Panc1 (cell line): ENCODE data around the gene CRYGD. TPM values are rescaled to one million over a fixed set of nuclear protein-coding genes. Genes with fewer than 3 reads are reported as not detected.

Experiments
- ATAC-seq: fragments of 200-7000 bp; cut with Tn5 transposase; 2 replicates; pipeline ENCODE4 v1.9.1; 2020; ENCODE audit warnings: mild to moderate bottlenecking, moderate library complexity
- BruUV-seq: library from RNA; stranded (reverse); fragments of 400-500 nt; replicated peaks from 2 replicates; lab custom pipeline; 2021; lab: Mats Ljungman, UMichigan
- CTCF ChIA-PET: fragments of 300-600 bp; sonication (Branson Sonifier 250); formaldehyde crosslinking; loops from one replicate; lab custom pipeline; 2022; ENCODE audit warnings: antibody characterized with exemption; lab: Charles Lee
- POLR2A ChIA-PET: fragments of 300-600 bp; sonication (Branson Sonifier 250); formaldehyde crosslinking; loops from one replicate; lab custom pipeline; 2022; ENCODE audit warnings: antibody characterized with exemption; lab: Charles Lee
- DNase-seq: peaks from one replicate; pipeline ENCODE4 v3.0.0-alpha.2; 2010; ENCODE audit warnings: low read depth, low spot score
- H3K27ac ChIP-seq: 2 replicates; pipeline ENCODE4 v1.5.1; 2011; ENCODE audit warnings: mild to moderate bottlenecking, low read length, inconsistent platforms
- H3K27me3 ChIP-seq: fragments of 200-500 bp; sonication (Bioruptor generic); 2 replicates; pipeline ENCODE4 v1.6.0; 2014; ENCODE audit warnings: low read length, inconsistent platforms; ENCODE audit not compliant: control insufficient read depth, insufficient read depth
- H3K36me3 ChIP-seq: fragments of 200-500 bp; sonication (Bioruptor generic); 2 replicates; pipeline ENCODE4 v1.5.1; 2014; ENCODE audit warnings: inconsistent platforms, mild to moderate bottlenecking, low read length, moderate library complexity; ENCODE audit not compliant: control insufficient read depth, insufficient read depth
- H3K4me1 ChIP-seq: 2 replicates; pipeline ENCODE4 v1.5.1; 2011; ENCODE audit warnings: inconsistent platforms, mild to moderate bottlenecking, low read length, moderate library complexity; ENCODE audit not compliant: control insufficient read depth, insufficient read depth
- H3K4me3 ChIP-seq, 2 experiments: 2 replicates each; pipeline ENCODE4 v1.5.1; 2011 to 2012; ENCODE audit warnings: low read depth in 2 of 2, low read length in 2 of 2, mild to moderate bottlenecking in 2 of 2, inconsistent platforms in 1 of 2, moderate library complexity in 1 of 2
- H3K9me3 ChIP-seq: fragments of 200-500 bp; sonication (Bioruptor generic); 2 replicates; pipeline ENCODE4 v1.5.1; 2014; ENCODE audit warnings: low read depth, mild to moderate bottlenecking, inconsistent platforms, low read length, moderate library complexity; ENCODE audit not compliant: control insufficient read depth, insufficient read depth
- CTCF ChIP-seq: fragments of 450-650 bp; IDR thresholded peaks from 2 replicates; pipeline ENCODE4 v1.5.1; 2017; ENCODE audit warnings: mild to moderate bottlenecking
- POLR2AphosphoS5 ChIP-seq: IDR thresholded peaks from 2 replicates; pipeline ENCODE4 v1.6.1; 2012; ENCODE audit warnings: mild to moderate bottlenecking, low read depth, low read length, moderate library complexity
- REST ChIP-seq, 2 experiments: IDR thresholded peaks; 2 replicates each; pipeline ENCODE4 v1.6.1; 2011 to 2012; ENCODE audit warnings: low read depth in 2 of 2, control low read depth in 1 of 2, low read length in 1 of 2, mild to moderate bottlenecking in 1 of 2, moderate library complexity in 1 of 2; ENCODE audit not compliant: insufficient read depth in 1 of 2
- SIN3A ChIP-seq: IDR thresholded peaks from 2 replicates; pipeline ENCODE4 v1.6.1; 2012; ENCODE audit warnings: low read depth, mild to moderate bottlenecking, low read length, moderate library complexity, borderline replicate concordance; ENCODE audit not compliant: insufficient read depth
- TCF7L2 ChIP-seq: IDR thresholded peaks from 2 replicates; pipeline ENCODE4 v1.6.1; 2011; ENCODE audit warnings: mild to moderate bottlenecking, low read depth, low read length, inconsistent platforms
- in situ Hi-C: cut with HindIII; loops from 2 replicates; pipeline ENCODE4 v1.10.0; 2016; ENCODE audit warnings: low sequenced_read_pairs, low pct_unique_long_range_greater_than_20kb
- intact Hi-C: fragments of 100-400 bp; cut with micrococcal nuclease; formaldehyde crosslinking; loops from one replicate; pipeline ENCODE4 v1.10.0; 2022; ENCODE audit not compliant: unreplicated experiment
- total RNA-seq: library from RNA; stranded (reverse); gene quantifications from one replicate; pipeline ENCODE4 v1.2.1, GENCODE V29; 2021; ENCODE audit not compliant: unreplicated experiment

The CRYGD gene
- total RNA-seq, 1 experiment from 2014 or later: not detected

- TF ChIP-seq CTCF (no peak), POLR2AphosphoS5 (no peak), REST (IDR thresholded peaks at IDR 0.05; ENCODE audit: insufficient read depth in 1 of 2, low read depth in 2 of 2, low read length in 1 of 2) (no peak), SIN3A (no peak), TCF7L2 (no peak)
- ATAC-seq (no peak), DNase-seq (no peak)
- intact Hi-C loops: no loop called here
- no peak overlapping the region for H3K4me3 ChIP-seq
- ChIA-PET POLR2A (interaction anchor here (0.6 kb wide), 1 partner anchor 413 kb away, joined by 3 read pairs; no protein-coding TSS in a partner anchor), CTCF (no interaction called here)
- no peaks in the 10 kb centered on the region for H3K4me1 ChIP-seq
- no peak overlapping the region for H3K27ac ChIP-seq
- no peaks in the 10 kb centered on the region for H3K27me3 ChIP-seq
- in situ Hi-C loops: no loop called here
- H3K9me3 ChIP-seq: no peaks in the 10 kb centered on the region
- H3K36me3 ChIP-seq: no peaks in the 10 kb centered on the region
- no TSS peak for BruUV-seq
Observed at GRCh38 chr2:208156439-208156838, 32.1 kb upstream of the CRYGD start.

- ChIA-PET CTCF (no interaction called here), POLR2A (no interaction called here)
- intact Hi-C loops: no loop called here
Observed at GRCh38 chr2:208153156-208153555, 28.8 kb upstream of the CRYGD start.

More at GRCh38 chr2:208153156-208153555, 28.8 kb upstream of the CRYGD start:
- Histone ChIP-seq H3K4me3 (no peak overlapping the region), H3K9me3 (no peaks in the 10 kb centered on the region), H3K27ac (no peak overlapping the region), H3K27me3 (no peaks in the 10 kb centered on the region), H3K4me1 (no peaks in the 10 kb centered on the region), H3K36me3 (no peaks in the 10 kb centered on the region)
- no peak for TF ChIP-seq TCF7L2
- TF ChIP-seq POLR2AphosphoS5: no peak
- no peak for TF ChIP-seq SIN3A
- no peak for TF ChIP-seq CTCF
- TF ChIP-seq REST (IDR thresholded peaks at IDR 0.05; ENCODE audit: insufficient read depth in 1 of 2, low read depth in 2 of 2, low read length in 1 of 2): no peak
- ATAC-seq: no peak
- no TSS peak for BruUV-seq
- in situ Hi-C loops: no loop called here
- DNase-seq: no peak
